Activated CD8-positive, alpha-beta memory T cell treated with anti-CD3 and anti-CD28 coated beads for 4 hours (primary cell): ENCODE data around the gene UBE2L6.
A peak's percentile ranks its signal among the peaks of the same experiment; 100 is the strongest.

Experiments used
- DNase-seq, 2 donors: peaks; one replicate each; pipeline ENCODE4 v3.0.0-alpha.2; 2020; ENCODE audit warnings: low read depth in 2 of 2

Gene UBE2L6

DNA sequence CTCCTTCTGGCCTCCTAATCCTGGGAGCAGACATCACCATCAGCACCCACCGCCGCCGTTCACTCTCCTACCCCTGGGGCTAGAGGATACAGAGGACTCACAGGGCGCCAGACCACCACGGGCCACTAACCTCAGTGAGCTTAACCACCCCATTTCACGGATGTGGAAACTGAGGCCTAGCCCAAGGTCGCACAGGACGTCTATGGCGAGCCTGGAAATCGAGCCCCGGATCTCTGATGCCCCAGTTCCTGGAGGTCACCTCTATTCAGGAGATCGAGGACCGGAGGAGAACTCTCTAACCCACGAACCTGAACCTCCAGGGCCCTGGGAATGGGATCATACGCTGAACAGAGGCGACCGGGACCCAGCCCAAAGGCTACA lies 37.3 kb downstream of the UBE2L6 start:
- DNase-seq = no peak

- no peak for DNase-seq
Observed at GRCh38 chr11:57529012-57529411, 38.5 kb downstream of the UBE2L6 start.

DNA sequence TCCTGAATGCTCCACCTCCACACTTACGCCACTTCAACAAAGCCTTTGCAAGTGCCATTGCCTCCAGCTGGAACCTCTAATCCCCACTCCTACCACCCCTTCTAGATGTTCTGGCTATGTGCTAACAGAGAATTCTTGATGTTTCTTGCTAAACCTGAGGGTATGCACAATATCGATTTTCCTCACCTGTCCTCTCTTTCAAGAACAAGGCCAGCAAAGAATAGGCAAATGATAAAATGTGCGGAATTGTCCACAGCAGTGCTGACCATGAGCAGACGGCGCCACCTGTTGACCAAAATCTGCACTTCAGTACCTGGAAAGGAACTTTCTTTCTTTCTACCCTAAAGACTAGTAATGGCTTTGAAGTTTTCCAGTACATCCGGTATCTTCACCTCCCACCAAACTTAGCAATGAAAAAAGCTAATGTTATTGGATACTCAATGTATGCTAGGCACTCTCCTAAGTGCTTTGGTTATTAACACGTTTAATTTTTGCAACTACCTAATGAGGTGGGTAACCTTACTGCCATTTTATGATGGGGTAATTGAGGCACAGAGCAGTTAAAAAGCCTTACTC lies 40.3 kb downstream of the UBE2L6 start:
- DNase-seq = peak; percentile 36 to 49

- DNase-seq = no peak
Observed at GRCh38 chr11:57523419-57523818, 44.1 kb downstream of the UBE2L6 start.

- no peak for DNase-seq
Observed at GRCh38 chr11:57521116-57521515, 46.4 kb downstream of the UBE2L6 start.

DNA sequence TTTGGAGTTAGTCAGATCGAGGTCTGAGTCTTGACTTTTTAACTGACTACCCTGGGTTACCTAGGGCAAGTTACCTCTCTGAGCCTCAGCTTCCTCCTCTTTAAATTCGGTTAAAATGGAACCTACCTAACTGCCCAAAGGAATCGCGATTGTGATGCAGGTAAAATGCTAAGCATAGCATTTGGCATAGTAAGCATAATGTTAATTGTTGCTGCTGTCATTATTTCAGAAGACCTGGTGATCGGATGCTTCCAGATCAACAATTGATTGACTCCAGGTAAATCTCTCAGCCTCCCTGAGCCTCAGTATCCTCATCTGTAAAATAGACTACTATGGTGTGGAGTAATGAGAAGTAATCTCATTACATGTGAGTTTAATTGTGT lies 51.4 kb downstream of the UBE2L6 start:
- DNase-seq = no peak

GRCh38 chr11:57515332-57516060 lies 52.0 kb downstream of the UBE2L6 start, which contains the start of gene SLC43A1:
Gene SLC43A1, minus strand, starts transcription at chr11:57515702. Its CDS starts 1,591 bp downstream, at chr11:57514111.
- no peak for DNase-seq

- DNase-seq = no peak
Observed at GRCh38 chr11:57514538-57515331, 52.7 kb downstream of the UBE2L6 start.

GRCh38 chr11:57513911-57514537 lies 53.4 kb downstream of the UBE2L6 start:
- no peak for DNase-seq

DNA sequence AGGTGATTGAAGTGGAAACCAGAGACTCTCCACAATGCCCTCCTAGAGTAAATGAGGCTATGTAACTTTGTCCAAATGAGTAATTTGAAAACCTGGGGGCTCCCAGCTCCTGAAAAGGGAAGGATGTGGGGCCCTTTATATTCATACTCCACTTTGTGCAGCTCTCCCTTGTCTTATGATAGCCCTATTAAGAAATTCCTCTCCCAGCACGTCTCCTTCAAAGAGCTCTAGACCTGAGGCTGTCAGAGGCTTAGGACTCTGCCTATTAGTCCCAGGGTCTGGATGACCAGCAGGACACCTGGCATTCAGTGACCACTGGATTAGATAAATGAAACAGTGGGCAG lies 54.0 kb downstream of the UBE2L6 start:
- DNase-seq = no peak

- DNase-seq = no peak
Observed at GRCh38 chr11:57512646-57513451, 54.6 kb downstream of the UBE2L6 start.

- DNase-seq = no peak
Observed at GRCh38 chr11:57511741-57512430, 55.6 kb downstream of the UBE2L6 start.

DNA sequence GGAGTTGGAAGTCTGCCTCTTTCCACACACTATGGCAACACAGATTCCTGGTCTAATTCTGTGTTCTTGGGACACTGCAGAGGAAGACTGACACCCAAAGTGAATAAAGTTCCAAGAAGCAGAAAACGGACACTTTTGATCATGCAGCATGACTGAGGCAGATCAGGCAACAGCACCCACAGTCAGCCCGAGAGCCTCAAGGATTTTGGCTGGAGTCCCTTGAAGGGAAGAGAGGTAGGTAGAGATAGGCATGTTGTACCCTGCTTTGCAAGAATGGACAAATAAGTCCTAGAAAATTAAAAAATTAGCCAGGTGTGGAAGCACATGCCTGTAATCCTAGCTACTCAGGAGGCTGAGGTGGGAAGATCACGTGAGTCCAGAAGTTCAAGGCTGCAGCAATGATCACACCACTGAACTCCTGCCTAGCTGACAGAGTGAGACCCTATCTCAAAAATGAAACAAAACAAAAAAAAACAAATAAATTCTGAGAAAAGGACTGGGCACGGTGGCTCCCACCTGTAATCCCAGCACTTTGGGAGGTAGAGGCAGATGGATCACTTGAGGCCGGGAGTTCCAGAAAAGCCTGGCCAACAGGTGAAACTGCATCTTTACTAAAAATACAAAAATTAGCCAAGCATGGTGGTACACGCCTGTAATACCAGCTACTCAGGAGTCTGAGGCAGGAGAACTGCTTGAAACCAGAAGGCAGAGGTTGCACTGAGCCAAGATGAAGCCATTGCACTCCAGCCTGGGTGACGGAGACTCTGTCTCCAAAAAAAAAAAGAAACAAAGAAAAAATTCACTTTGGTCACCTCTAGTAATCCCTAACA lies 58.9 kb downstream of the UBE2L6 start:
- DNase-seq = no peak

GRCh38 chr11:57506522-57506921 lies 61.0 kb downstream of the UBE2L6 start:
- no peak for DNase-seq

- DNase-seq = no peak
Observed at GRCh38 chr11:57504511-57504910, 63.0 kb downstream of the UBE2L6 start.

GRCh38 chr11:57502870-57503269 lies 64.6 kb downstream of the UBE2L6 start:
- no peak for DNase-seq

- no peak for DNase-seq
Observed at GRCh38 chr11:57502376-57502775, 65.1 kb downstream of the UBE2L6 start.

GRCh38 chr11:57501953-57502352 lies 65.5 kb downstream of the UBE2L6 start:
- no peak for DNase-seq
